HG03571 (cell line): ENCODE data around the gene TFCP2L1.

ENCODE experiments used
- ATAC-seq: cut with Tn5 transposase; IDR thresholded peaks from one replicate; pipeline ENCODE4 v1.9.1; 2021; ENCODE audit not compliant: unreplicated experiment

TFCP2L1 gene

DNA sequence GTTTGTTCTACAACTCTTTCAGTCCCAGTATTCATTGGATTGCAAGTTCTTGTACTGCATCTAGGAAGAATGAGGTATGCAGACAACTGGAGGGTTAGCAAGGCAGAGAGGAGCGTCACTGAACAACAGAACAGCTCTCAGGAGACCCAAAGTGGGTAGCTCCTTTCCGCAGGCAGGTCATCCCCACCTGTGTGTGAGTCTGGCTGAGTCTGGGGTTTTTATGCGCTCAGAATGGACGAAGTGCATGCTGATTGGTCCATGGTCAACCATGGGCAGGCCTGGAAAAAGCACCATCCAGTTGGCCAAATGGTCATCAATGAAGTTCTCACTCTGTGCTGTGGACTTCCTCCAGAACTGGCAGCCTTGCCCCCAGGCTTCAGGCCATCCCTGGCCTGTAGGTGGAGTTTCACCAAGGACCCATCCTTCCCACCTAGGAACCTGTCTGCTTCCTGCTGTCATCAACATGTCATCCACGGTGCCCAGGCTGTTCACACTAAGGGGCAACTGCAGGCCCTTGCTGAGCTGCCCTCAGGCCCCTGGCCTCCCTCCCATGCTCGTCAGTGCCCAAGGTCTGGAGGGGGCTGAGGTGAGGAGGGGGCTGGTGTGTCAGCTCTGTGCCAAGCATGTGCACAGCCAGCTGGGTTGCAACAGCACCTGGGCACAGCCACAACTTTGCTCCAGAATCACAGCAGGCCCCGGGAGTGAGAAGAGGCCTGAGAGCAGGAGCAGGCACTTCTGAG, 11.1 kb upstream of the TFCP2L1 start:
- no peak for ATAC-seq

DNA sequence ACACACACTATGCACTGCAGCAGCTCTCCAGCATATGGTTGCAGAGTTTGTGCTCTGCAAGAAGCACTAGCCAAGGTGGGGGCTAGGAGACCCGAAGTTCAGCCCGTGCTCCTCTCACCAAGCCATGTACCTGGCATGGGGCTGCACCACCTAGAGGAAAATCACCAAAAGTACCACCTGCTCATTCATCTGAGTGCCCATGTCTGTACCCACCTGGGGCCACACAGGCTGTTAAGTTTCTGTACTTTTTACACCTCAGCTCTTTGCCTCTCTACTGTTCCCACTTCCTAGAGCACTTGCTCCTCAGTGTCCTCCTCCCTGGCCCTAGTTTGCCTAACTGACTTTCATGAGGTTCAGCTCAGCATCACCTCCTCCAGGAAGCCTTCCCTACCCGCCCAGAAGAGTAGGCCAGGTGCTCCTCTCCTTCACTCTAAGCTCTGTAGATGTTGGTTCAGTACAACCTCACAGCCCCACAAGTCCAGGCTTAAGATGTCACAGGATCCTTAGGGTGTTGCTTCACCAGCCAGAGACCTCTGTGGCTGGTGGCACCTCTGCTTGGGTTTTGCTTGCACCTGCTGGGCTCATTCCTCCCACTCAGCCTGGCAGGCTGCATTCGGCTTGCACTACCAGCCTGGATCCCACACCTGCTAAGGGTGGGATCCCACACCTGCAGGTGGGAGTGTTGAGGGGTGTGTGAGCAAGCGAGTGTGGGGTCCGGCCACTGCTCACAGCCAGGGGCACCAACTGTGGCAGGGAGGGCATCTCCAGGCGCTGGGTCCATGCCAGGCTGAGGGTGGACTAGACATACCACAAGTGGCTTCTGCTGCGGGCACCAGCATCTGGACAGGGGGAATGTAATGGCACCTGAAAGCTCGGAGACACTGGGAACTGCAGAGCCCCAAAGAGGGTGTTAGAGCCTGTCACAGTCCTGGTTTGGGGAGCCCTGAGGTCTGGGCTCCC, 10.2 kb upstream of the TFCP2L1 start:
- ATAC-seq: no peak

DNA sequence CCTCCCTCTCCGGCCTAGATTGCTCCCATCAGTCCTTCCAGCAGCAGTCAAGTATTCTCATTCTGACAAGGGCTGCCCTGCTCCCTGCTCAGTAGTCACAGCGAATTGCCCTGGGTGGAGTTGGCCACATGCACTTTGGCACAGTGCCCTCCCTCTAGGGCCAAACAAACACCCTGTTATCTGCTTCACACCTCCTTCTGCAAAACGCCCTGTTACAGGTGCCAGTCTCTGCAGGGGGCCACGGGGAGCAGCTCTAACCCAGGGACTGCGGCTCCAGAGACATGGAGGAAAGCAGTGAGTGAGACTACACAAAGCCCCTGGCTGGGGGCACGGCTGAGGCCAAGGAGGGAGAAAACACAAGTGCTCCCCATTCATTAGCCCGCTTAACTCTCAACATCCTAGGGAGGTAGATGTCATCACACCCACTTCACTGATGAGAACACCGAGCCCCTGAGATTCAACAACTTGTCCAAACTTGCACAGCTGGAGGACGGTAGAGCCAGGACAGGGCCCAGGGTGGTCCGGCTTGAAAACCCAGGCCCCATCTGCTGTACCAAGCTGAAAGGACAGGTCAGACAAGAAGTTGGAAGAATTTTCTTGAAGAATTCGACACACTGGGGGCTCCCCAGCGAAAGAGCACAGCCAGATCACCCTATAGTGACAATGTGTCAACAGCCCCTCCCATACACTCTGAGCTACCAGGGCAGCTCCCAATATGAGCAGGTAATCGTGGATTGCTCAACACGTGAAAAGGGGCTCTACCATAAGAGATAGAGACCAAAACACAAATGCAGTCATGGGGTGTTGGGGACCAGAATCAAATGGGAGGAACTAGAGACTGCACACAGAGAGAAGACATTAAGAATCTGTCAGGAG, 8.7 kb upstream of the TFCP2L1 start:
- ATAC-seq: no peak

DNA sequence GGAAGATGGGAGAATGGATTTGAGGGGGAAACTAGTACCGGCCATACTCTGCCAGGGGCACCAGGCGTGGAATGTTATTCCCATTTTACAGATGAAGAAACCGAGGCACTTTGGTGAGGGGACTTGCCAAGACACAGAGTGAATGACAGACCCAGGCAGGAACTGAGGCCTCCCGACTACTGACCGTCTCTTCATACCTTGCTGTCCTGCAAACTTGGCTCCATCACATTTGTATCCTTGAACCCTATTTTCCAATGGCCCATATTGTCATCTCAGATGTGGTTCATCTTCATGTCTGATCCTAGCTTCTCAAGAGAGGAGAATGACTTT, 6.2 kb upstream of the TFCP2L1 start:
- no peak for ATAC-seq

DNA sequence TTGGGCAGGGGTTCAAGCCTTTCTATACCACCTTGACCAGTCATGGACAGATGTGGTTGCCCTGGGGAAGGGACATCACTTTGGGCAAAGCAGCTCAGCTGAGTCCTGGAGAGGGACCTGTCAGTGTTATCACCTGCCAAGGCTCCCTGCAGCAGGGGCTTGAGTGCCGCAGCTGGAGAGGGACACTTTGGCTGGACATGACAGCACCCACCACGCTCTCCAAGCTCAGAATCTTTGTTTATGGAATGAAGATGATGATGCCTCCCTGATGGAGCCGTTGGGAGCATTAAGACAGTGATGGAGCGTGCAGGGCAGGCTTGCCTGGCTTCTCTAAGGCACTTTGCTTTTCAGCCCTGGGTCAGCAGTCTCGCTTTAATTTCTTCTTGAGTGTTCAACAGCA, 4.3 kb upstream of the TFCP2L1 start:
- no peak for ATAC-seq

DNA sequence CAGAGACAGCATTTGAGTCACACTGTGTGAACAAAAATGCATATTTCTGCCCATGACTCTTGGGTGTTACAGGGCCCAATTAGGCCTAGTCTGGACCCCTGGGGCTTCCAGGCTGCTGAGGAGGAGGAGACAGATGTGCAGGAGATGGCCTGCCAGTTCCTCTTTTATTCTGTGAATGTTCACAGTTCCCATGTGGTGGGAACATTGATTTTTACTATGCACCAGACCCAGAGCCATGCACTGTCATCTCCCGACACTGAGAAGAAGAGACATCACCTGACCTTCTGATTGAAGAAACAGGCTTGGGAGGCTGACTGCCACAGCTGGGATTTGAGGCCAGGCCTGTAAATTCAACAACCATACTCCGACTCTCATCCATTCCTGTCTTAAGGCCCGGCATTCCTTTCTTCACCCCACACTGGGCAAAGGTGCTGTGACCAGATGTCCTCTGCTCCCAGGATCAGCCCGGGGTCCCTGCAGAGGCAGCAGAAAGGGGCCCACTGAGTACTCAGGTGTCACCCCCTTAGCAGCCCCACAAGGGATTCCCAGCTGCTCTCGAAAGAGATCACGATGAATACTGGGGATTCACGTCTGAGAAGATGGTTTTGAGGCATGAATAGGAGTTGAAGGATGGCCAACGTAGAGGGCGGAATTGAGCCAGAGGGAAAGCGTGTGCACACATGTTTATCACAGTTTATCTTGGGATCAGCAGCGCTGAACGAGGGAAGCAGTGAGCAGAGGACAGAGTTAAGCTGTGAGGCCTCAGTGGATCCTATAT, 3.6 kb upstream of the TFCP2L1 start:
- ATAC-seq: no peak

DNA sequence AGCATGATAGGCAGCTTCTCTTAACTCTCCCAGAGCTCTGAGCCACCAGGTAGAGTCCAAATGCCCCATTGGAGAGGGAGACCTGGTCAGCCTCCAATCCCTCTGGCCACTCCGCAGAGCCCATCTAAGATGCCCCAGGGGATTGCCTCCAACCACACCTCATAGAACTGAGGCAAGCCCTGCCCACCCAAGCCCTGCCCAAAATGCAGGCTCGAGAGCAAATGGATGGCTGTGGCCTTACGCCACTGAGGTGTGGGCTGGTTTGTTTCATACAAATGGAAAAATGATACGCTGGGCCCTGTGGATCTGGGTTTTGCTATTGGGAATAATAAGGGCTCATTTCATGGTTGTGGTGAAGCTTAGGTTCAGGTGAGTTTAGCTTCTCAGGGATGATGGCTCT, 3.0 kb upstream of the TFCP2L1 start:
- ATAC-seq: no peak

DNA sequence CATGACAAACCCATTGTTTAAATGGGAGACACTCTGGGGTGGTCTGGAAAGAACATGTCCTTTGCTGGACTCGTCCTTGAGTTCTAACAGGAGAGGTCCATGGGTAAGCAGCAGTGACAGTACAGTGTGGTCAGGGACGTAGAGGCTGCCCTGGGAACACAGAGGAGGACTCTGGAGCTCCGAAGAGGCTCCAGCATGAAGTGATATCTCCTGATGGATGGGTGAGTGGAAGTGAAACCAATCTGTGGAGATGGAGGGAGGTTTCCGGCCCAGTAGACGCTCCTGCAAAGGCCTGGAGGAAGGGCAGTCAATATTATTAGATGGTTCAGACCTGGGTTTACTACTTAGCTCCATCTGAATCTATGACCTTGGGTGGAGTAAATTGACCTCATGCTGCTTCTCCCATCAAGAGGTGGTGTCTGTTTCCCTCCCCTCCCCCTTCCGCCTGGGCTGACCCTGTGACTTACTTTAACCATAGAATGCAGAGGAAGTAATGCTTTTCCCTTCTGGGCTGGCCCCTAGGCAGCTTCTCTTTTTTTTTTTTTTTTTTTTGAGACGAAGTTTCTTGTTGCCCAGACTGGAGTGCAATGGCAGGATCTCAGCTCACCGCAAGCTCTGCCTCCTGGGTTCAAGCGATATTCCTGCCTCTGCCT, 2.3 kb upstream of the TFCP2L1 start:
- ATAC-seq: no peak

DNA sequence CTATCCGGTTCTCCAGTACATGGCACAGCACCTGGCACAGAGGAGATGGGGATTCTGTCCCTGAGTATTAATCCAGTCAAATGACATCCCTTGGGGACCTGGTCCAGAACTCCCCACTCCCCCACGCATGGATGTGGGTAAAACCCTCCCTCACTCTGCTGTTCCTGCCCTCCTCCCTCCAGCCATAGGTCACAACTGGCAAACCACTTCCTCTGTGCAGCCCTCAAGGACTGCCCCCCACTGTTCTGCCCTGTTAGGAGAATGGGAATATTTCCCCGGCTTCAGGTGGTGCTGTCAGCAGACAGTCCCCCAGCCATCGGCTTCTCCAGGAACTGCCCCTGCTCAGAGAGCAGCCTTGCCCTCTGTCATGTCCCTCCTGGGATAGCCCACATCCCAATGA, 1.5 kb upstream of the TFCP2L1 start:
- no peak for ATAC-seq

DNA sequence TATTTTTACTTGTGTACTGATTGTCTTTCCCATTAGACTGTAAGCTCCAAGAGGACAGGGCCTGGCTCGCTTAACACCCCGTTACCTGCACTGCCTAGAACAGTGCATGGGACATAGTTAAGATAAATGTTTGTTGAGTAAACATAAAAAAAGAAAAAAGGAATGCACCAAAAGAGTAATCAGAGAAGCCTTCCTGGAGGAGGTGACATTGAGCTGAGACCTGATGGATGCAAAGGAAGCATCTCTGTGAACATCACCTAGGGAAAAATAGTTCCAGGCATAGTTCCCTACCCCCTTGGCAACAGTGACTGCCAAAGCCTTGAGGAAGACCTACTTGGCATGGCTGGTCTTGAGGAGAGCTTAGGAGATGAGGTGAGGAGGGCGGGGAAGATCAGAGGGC, 924 bp upstream of the TFCP2L1 start:
- ATAC-seq: no peak

DNA sequence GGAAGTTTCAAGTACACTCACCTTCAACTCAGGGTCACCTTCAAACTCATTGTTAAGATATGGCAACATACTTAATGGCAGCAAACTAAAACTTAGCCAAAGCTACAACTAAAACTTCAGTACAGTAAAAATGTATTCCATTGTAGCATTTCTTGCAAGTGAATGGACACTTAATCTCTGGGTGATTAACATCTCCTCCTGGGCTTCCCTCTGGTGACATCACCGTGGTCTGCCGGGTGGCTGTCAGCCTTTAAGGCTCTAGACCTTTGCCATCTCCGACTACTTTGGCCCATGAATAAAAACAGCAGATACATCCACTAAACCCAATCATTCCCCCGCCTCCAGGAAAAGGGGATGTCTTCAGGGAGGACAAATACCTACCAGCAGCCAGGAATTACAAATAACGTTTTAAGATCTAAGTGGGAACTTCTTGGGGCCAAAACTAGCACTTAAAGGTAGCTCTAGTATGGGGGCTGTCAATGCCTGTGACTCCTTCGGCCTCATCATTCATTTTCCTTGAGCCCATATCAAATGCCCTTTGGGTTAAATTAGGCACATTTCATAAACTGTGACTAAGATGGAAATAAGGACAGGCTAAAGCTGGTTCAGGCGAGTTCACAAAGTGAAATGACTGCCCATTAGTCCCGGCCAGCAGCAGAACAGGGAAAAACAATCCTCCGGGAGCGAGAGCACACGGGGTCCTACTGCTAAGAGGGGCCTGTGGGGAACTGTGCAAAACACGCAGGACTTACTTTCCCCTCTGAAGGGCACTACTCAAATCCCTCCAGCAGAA, 1.1 kb downstream of the TFCP2L1 start:
- ATAC-seq: no peak

DNA sequence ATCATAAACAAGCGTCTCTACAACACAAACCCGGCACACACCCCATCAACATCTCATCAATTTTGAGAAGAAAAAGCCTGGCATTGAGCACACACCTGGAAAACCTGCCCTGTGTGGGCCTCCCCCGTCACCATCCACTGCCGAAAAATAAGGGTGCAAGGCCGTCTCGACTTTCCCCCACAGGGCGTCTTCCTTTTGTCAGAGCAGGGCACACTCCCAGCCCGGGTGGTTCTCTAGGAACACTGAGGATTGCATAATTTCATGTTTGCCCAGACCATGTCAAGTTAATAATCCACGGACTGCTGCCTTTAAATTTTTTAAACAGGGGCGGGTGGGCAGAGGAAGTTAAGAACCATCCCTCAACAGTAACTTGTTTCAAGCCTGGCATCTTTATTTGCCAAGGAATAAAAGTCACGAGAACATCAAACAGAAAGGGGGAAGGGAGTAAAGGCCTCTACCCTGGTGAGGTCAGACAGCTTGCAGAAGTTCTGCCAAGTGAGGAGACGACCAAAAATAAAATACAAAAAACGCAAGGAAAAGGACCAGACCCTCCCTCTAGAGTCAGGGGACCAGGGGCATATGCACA, 2.1 kb downstream of the TFCP2L1 start:
- ATAC-seq: no peak

DNA sequence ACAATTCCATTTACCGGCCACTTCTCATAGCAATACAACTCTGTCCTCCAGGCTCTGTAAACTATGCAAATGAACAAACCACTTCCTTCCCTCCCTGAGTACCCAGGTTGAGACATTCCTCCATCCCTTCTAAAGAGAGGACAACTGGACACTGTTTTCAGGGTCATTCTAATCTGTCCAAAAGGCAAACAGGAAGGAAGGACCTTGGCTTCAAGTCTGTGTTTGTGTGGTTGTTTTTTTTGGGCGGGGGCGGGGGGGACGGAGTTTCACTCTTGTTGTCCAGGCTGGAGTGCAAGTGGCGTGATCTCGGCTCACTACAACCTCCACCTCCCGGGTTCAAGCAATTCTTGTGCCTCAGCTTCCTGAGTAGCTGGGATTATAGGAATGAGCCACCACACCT, 3.3 kb downstream of the TFCP2L1 start:
- ATAC-seq: no peak

DNA sequence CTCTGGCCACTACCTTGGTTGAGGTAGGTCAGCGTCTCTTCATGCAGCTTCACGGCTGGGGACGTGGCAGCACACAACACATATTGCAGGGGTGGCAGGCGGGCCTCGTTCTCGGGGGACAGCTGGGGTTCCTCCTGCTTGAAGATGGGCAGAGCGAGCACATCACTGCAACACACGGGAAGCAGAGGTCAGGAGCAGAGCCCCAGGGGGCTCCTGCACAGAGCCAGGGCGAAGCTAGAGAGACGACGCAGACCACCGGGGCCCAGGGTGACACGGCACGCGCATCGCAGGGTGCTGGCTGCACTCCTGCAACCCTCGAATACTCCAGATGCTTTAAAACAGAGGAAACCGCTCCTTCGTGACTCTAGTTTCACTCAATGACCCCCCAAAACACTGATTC, 3.9 kb downstream of the TFCP2L1 start:
- ATAC-seq: no peak

DNA sequence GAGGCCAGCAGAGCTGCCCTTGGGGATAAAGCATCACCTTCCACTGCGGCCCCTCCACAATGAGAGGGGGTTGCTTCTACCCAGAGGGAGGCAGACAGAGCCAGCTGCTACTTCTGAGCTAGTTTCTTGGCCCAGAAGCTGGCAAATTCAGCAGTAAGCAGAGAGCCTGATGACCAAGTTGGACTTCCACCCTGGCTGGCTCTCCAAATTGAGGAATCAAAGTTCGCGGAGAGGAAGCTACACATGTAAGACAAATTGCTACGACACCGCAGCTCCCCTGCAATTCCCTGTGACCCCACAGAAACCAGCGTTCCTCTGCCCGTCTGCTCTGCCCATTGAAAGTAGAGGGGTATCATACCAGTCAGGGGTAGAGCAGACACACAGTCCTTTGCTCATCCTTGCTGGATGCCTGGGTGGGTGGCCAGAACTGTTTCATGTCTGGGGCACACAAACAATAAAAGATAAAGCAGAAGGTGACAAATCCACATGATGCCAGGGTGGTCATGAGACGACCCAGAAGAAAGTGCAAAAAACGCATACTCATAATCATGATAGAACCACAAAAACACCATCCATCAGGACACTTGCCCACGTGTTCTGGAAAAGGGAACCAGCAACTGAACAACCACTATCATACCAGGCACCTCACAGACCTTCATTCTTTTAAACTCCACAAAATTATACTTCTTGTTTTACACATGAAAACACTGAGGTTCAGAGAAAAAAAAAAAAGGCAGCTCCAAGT, 5.4 kb downstream of the TFCP2L1 start:
- no peak for ATAC-seq

DNA sequence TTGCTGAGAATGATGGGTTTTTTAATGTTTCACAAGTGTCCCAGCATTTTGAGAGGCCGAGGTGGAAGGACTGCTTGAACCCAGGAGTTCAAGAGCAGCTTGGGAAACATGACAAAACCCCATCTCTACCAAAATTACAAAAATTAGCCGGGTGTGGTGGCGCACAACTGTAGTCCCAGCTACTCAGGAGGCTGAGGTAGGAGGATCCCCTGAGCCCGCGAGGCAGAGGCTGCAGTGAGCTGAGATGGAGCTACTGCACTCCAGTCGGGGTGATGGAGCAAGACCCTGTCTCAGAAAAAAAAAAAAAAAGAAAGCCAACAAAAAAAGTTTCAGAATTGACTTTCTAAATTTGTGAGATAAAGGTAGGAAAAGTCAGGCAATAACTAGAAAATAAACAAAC, 8.7 kb downstream of the TFCP2L1 start:
- no peak for ATAC-seq

DNA sequence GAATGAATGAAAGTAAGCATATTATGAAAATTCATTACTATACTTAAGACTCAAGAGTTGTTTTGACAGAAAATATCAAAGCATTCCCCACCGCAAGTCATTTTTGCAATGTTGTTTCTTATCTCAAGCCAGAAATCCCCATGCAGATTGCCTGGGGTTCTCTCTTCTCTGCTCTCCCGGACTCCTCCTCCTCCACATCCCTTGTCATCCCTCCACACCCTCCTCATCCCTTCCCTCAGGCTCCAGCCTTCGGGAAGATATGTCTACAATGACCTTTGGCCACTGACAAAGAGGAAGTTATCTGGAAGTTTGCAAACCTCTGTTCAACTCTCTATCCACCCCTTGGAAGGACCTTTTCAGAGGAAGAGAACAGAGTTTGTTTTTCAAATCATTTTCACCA, 11.9 kb downstream of the TFCP2L1 start:
- no peak for ATAC-seq

DNA sequence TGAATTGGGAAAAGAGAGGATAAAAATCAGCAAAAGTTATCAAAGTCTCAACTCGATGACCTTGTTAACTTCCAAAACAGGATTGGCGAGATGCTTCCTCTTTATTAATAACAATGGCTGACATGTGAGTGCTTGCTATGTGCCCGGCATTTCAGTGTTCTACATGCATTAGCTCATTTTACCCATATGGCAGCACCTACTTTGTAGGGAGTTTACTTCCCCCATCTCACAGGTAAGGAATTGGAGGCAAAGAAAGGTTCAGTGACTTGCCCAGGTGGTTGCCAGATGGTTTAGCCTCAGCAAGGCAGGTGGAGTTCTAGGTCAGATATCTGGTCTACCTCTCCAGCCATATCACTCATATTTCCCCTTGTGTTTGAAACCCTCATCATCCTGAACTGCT, 12.4 kb downstream of the TFCP2L1 start:
- no peak for ATAC-seq
